ENCODE results near the gene NR1H4.
"Not testable (repeated sequence)": the region's sequence is repeated elsewhere in the genome, so short reads cannot be mapped to it uniquely, and the experiment has no call there.

The NR1H4 gene

DNA sequence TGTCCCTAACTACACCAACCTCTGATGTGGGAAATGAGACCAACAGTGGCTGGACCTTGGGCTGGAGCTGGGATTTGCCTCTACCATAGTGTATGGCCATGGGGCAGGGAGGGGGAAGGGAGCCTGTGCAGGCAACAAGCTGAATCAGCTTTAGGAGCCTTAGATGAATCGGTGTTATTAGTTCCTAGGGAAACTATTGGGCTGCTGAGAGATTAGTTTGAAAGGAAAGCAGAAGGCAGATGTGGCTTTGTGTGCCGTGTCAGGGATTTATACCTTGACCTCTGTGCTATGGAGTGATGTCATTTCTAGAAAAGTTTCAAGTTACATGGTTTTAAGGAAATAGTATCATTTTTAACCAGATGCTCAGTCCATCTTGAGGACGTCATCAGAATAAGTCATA lies 80.3 kb downstream of the NR1H4 start:
- DNase-seq = no peak
- in situ Hi-C loops (cut with HindIII; ENCODE audit: low pct_ligation_motif_present, low pct_unique_long_range_greater_than_20kb, low sequenced_read_pairs) = no loop called here

DNA sequence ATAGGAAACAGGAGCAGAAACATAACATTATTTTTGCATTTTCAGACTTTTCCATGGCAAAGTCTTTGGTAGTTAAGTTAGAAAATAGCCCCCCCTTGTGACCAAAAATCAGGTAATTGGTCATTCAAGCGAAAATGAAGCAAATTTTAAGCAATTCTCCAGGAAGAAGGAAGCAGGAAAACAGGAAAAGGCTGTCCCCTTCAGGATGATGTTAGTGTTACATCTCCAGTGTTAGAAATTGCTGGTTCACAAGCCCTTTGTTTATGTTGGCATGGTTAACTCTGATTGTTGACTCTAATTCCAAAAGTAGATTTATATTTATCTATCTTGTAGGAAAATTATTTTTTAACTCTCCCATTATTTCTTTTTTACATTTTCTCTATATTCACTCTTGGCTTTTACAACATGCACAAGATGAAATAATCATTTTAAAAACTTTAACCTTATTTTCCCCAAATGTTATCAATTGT lies 81.0 kb downstream of the NR1H4 start:
- in situ Hi-C loops (cut with HindIII; ENCODE audit: low pct_ligation_motif_present, low pct_unique_long_range_greater_than_20kb, low sequenced_read_pairs) = no loop called here
- peak; percentile 94 for DNase-seq

DNA sequence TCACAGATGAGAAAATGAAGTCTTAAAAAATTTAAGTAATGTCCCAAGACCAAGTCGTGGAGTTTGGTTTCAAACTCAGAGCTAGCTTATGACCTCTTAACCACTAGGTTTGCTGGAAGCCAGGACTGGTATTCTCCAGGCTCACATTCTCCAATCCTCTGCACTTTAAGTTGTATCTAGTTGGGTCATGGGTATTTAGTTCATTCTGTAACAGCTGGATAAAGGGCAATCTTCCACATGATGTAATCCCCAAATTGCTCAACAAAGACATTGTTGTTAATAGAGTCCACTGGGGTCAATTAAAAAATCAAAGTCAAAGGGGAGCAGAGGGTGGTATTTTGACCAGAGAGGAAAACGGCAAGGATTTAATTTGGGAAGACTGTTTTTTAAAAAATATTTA lies 82.1 kb downstream of the NR1H4 start:
- in situ Hi-C loops (cut with HindIII; ENCODE audit: low pct_ligation_motif_present, low pct_unique_long_range_greater_than_20kb, low sequenced_read_pairs) = no loop called here
- no peak for DNase-seq

DNA sequence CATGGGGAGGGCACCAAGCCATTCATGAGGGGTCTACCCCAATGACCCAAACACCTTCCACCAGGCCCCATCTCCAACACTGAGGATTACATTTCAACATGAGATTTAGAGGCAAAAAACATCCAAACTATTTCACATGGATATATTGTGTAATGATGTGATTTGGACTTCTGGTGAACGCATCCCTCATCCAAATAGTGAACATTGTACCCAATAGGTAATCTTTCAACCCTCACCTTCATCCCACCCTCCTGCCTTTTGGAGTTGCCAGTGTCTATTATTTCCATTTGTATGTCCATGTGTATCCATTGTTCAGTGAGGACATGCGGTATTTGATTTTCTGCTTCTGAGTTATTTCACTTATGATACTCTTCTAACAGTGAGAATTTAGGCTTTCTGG lies 83.7 kb downstream of the NR1H4 start:
- in situ Hi-C loops (cut with HindIII; ENCODE audit: low pct_ligation_motif_present, low pct_unique_long_range_greater_than_20kb, low sequenced_read_pairs) = no loop called here
- no peak for DNase-seq

DNA sequence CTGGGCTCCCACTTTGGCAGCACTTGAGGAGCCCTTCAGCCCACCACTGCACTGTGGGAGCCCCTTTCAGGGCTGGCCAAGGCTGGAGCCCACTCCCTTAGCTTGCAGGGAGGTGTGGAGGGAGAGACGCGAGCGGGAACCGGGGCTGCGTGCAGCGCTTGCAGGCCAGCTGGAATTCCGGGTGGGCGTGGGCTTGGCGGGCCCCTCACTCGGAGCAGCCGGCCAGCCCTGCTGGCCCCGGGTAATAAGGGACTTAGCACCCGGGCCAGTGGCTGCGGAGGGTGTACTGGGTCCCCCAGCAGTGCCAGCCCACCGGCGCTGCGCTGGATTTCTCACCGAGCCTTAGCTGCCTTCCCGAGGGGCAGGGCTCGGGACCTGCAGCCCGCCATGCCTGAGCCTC lies 85.6 kb downstream of the NR1H4 start:
- DNase-seq; in situ Hi-C loops (cut with HindIII; ENCODE audit: low pct_ligation_motif_present, low pct_unique_long_range_greater_than_20kb, low sequenced_read_pairs): not testable (repeated sequence)

DNA sequence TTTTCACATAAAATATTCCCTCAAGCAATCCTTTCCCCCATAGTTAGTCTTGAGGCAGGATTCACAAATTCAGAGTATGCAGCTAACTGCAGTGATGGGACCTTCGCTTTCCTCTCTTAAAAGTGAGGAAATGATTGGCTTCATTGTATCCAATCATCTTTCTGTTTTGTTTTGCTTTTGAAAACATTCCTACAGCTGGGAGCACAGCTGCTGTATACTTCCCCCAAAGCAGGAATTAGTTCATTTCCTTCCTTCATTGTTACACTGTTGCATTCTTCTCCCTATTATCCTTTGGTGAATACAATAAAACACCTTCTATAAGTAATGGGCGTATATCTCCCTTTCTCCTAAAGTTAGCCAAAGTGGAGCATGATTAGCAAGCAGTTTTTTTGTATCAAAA lies 90.4 kb downstream of the NR1H4 start:
- DNase-seq = no peak
- in situ Hi-C loops (cut with HindIII; ENCODE audit: low pct_ligation_motif_present, low pct_unique_long_range_greater_than_20kb, low sequenced_read_pairs) = no loop called here

DNA sequence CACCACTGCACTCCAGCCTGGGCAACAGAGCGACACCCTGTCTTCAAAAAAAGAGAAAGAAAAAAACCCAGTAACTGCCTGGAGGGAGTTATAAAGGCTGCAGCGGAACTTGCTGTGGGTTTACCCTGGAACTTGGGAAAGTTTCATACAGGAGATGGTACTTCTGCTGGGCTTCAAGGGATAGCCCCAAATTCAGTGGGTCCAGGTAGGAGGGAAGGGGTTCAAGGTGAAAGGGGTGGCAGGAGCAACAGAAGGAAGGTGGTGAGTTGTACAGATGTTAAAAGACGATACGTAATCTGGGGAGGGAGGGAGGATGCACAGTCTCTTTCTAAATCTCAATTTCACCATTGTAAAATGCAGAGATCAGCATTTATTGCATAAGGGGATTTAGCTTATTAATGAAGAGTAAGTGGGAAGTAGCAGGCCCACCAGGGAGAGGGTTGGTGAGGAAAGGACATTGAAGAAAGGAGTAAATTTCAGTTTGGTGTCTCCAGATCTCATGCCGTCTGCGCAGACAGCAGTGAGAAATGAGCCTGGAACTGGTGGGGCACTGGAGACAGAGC lies 91.3 kb downstream of the NR1H4 start:
- in situ Hi-C loops (cut with HindIII; ENCODE audit: low pct_ligation_motif_present, low pct_unique_long_range_greater_than_20kb, low sequenced_read_pairs) = no loop called here
- DNase-seq = no peak

DNA sequence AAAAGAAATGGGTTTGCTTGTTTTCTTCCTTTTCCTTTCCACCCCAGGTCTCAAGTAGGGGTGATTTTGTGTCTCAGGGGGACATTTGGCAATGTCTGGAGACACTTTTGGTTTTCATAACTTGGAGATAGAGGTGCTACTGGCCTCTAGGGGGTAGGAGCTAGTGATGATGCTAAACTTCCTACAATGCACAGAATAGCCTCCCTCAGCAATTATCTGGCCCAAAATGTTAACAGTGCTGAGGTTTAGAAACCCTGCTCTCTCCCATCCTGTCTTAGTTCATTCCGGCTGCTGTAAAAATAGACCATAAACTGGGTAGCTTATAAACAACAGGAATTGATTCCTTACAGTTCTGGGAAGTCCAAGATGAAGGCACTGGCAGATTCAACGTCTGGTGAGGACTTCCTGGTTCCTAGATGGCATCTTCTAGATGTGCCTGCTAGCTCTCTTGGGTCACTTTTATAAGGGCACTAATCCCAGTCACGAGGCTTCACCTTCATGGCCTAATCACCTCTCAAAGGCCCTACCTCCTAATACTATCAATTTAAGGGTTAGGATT lies 92.4 kb downstream of the NR1H4 start:
- in situ Hi-C loops (cut with HindIII; ENCODE audit: low pct_ligation_motif_present, low pct_unique_long_range_greater_than_20kb, low sequenced_read_pairs) = no loop called here
- no peak for DNase-seq

DNA sequence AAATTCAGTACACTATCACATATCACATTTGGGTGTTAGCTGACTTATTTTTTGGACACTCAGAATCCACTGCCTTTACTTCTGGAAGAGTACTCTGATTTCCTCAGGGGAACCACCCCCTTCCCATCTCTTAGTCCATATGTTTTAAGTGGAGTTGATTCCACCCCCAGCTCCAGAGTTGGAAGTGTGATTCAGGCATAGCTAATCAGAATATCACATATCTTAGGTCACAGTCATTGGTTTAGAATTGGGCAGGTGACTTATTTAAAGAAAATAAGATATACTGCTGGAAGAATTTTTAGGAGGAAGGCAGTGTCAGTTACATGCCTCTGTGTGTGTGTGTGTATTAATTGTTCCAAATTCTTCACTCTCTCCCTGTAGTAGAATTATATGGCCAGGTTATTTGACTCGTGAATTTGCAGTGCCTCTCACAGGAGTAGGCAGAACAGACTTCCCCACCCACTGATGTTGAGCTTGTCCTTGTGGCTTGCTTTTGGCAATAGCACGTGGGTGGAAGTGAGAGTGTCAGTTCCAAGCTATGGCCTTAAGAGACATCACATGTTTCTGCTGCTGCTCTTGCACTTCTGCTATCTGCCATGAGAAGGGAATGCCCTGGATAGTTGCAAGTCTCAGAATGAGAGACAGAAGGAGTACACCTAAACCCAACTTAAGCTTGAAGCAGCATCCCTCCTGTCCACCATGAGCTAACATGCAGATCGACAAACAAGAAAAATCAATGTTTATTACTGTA lies 93.4 kb downstream of the NR1H4 start:
- in situ Hi-C loops (cut with HindIII; ENCODE audit: low pct_ligation_motif_present, low pct_unique_long_range_greater_than_20kb, low sequenced_read_pairs) = no loop called here
- DNase-seq = no peak

DNA sequence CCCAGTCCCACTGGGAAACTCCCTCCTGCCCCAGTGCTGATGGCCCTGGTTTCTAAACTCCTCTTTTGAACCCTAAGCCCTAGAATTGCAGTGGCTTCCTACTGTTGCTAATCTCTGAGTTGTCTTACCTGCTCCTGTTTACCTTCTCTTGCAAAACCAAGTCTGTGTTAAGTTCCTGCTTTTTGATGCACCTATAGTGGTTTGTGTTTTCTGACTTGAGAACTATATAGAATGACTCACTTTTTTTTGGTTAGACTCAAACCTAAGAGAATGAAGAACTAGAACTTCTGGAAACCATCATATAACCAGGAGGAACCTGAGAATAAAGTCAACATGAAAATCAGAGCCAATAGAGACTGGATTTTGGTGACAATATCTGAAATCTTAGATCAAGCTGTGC lies 94.3 kb downstream of the NR1H4 start:
- DNase-seq = no peak
- in situ Hi-C loops (cut with HindIII; ENCODE audit: low pct_ligation_motif_present, low pct_unique_long_range_greater_than_20kb, low sequenced_read_pairs) = no loop called here

DNA sequence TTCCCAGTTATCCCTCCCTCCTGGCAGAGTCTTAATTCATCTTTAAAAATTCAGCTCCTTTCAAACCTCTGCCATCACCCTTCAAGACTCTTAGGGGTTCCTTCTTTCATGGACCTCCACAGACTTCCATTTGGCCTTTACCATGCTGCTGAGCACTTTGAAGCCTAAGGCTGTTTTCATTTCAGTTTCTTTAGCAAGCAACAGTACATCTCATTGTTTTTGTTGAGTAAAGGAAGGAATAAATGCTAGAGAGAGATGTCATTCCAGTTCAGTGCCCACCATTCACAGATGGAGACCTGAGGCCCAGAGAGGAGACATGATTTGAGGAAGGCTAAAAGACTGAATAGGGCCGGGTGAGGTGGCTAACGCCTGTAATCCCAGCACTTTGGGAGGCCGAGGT lies 98.5 kb downstream of the NR1H4 start:
- DNase-seq = no peak
- in situ Hi-C loops (cut with HindIII; ENCODE audit: low pct_ligation_motif_present, low pct_unique_long_range_greater_than_20kb, low sequenced_read_pairs) = no loop called here

DNA sequence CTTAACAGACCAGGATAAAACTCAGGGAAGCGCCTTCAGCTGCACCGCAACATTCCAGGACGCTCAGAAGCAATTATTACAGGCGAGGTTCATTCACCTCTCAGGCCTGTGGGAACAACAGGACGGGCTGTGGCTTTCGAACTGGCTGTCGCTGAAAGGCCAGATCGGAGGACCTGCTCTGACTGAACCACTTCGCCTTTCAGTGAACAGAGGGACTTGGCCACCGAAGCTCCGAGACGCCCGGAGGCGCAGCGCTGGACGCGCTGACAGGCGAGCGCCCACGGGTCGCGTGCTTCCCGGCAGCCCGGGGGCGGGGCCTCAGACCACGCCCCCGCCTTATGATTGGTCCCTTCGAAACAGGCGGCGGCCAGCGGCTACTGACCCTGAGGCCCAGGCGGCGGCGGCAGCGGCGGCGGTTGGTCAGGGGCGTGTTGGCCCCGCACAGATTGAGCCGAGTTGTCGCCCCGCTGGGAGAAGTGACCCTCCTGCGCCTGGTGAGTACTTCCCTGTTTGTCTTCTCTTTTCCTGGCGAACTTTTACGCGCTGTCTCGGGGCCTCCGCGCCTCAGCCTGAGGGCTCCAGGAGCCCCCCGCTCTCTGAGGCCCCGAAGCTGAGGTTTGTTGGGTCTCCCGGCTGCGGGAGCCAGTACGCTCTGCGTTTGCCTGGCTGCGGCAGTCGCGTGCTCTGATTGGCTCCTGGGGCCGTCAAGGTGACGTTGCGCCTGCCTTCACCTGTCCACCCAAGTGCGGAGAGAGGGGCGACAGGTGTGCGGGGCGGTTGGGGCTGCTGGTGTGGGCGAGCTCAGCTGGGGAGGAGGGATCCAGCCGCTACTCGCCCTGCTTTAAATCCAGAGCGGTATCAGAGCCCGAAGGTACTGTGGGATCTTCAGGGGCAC lies 99.9 kb downstream of the NR1H4 start, which contains the start of gene GAS2L3:
GAS2L3 (plus strand) TSS at position 393 of the 895 bp plus-strand sequence. CDS start 21,221 bp downstream, outside the sequence.
- DNase-seq = peak; percentile 96
- in situ Hi-C loops (cut with HindIII; ENCODE audit: low pct_ligation_motif_present, low pct_unique_long_range_greater_than_20kb, low sequenced_read_pairs) = no loop called here

DNA sequence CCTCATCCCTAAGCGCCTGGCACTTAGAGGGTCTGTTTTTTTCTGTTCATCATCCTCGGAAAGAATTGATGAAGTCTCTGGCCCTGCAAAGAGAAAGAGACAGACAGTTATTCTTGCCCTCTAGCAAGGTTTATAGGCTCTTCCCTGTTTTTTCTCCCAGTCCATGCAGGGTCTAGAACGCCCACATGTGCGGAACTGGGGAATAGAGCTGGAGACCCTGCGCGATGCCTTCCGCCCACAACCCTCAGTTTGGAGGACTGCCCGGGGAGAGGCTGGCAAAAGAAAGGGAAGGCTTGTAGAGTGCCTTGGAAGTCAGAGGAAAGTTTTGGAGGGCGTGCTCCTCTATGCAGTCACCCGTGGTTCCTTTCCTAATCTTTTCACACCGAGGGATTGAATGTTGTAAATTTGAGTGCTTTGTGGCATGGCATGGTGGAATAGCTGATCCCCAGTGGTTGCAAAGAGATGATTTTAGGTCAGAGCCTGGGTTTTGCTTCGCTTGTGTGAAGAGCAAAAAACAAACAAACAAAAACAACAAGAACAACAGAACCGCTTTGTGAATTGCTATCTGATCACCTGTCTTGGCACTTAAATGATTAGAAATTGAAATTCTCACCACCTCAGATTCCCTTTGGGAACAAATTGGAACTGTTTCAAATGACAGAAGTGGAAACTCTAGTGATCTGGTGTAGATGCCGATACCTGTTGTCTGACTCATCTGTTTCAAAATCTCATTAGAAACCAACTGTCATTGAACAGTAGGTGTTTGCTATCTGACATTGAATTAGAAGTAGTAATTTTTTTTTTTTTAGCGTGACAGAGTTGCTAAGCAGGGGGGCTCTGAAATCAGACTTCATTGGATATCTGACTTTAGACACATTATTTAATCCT lies 100.8 kb downstream of the NR1H4 start:
- DNase-seq = peak; percentile 82
- in situ Hi-C loops (cut with HindIII; ENCODE audit: low pct_ligation_motif_present, low pct_unique_long_range_greater_than_20kb, low sequenced_read_pairs) = no loop called here

DNA sequence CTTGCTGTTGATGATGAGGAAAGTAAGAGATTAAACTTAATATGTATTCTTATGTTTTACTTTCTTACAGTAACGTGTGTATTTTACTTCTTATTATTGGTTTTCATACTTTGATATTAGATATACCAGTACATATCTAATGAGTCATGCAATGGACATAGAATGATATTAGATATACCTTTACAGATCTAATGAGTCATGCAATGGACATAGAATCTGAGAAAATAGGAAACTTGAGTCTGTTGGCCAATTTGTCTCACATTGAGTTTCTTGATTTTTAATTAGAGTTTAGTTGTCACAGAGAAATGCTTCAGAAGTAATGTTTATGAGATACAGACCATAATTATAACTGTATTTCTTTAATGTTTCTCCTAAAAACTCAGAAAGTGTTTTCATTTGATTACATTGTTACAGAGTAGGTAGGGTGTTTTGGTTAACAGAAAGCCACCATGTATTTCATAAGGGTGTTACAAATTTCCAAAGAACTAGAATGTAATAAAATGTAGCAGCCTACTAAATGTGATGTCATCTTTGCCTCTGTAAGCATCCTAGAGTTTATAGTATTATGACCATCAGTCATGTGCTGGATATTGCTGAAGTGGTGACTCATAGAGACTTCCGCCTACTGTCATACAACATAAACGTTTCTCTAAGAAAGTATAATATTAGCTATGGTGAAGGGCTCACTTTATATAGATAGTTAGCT lies 102.8 kb downstream of the NR1H4 start:
- peak; percentile 94 for DNase-seq
- in situ Hi-C loops (cut with HindIII; ENCODE audit: low pct_ligation_motif_present, low pct_unique_long_range_greater_than_20kb, low sequenced_read_pairs) = no loop called here

DNA sequence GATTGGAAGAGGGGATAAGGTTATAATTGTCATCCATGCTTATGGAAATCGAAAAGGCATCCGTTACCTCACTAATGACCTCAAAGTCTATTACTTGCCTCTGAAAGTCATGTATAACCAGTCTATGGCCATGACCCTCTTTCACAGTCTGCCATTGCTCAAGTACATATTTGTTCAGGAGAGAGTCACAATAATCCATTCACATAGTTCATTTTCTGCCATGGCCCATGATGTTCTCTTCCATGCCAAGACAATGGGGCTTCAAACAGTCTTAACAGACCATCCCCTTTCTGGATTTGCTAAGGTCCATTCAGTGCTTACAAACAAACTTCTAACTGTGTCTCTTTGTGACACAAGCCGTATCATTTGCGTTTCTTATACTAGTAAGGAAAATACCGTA lies 105.3 kb downstream of the NR1H4 start:
- DNase-seq = no peak
- in situ Hi-C loops (cut with HindIII; ENCODE audit: low pct_ligation_motif_present, low pct_unique_long_range_greater_than_20kb, low sequenced_read_pairs) = no loop called here

DNA sequence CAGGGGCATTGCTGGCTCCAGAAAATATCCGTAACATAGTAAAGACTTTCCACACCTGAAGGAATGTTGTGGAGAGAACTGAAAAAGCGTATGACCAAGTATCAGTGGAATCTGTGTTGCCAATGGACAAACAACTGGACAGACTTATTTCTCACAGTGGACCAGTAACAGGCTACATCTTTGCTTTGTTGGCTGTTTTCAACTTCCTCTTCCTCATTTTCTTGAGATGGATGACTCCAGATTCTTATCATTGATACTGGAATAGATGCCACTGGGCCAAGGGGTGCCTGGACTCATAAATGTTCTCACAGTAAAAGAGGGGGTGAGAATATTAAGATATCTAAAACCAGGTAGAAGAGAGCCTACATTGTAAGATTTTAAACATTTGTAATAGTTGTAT lies 106.2 kb downstream of the NR1H4 start:
- DNase-seq = no peak
- in situ Hi-C loops (cut with HindIII; ENCODE audit: low pct_ligation_motif_present, low pct_unique_long_range_greater_than_20kb, low sequenced_read_pairs) = no loop called here

DNA sequence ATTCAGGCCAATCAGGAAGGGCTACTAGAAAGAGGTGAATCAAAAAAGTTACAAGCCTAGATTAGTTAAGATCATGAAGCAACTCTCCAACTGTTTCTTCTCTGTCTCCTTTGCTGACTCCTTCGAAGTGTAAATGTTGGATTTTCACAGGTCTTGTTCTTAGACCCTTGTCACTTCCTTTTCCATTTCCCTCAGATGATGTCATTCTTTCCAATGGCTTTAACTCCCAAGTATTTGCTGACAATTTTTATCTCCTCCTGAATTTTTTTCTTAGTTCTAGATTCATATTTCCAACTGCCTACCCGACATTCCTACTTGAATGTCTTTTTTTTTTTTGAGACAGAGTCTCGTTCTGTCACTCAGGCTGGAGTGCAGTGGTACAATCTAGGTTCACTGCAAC lies 110.6 kb downstream of the NR1H4 start:
- DNase-seq = no peak

DNA sequence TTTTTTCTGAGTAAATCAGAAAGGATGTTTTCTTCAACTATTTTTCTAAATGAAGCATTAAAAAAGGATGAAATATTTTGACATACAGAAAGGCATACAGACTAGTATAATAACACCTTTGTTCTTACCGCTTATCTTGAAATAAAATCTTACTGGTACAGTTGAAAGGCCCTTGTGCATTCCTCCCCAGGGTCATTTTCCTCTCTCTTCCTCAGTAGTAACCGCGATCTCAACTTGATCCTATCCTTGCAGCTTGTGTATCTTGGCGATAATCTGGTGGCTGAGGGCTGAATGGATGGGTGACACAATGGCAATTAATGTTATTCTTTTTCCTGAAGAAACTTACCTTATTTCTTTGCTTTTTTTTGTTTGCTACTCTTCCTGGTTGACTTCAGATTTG lies 118.3 kb downstream of the NR1H4 start:
- in situ Hi-C loops (cut with HindIII; ENCODE audit: low pct_ligation_motif_present, low pct_unique_long_range_greater_than_20kb, low sequenced_read_pairs) = no loop called here
- no peak for DNase-seq

More for the DNA sequence above, 110.6 kb downstream of the NR1H4 start:
- in situ Hi-C loops (cut with HindIII; ENCODE audit: low pct_ligation_motif_present, low pct_unique_long_range_greater_than_20kb, low sequenced_read_pairs) = no loop called here

All from ACHN (cell line).